ENCODE results near the gene CHST11. TPM values are rescaled to one million over a fixed set of nuclear protein-coding genes. Genes with fewer than 3 reads are reported as not detected.

CHST11 gene
- total and polyA plus RNA-seq, 9 of the 15 experiments (the other 6 are each of a cell fraction or from before 2014, with no cell fraction given), result 2.3 to 38.7 (median 15.0) TPM

GRCh38 chr12:104460041-104460719 lies 3.4 kb downstream of the CHST11 start:
- H4K20me1 ChIP-seq (replicated peaks; ENCODE audit: control insufficient read depth, insufficient read depth, low read length), result no peaks in the 10 kb centered on the region
- peaks cover 84% of the 10 kb centered on the region for H3K79me2 ChIP-seq (ENCODE audit: control insufficient read depth, insufficient read depth, low read length)
- intact Hi-C loops (cut with micrococcal nuclease) (no loop called here), in situ Hi-C loops (cut with MboI) (no loop called here)
- H3K9me1 ChIP-seq (ENCODE audit: control insufficient read depth, insufficient read depth, low read length), result no peaks in the 10 kb centered on the region
- WGBS (ENCODE audit: insufficient coverage, low coverage, missing lambda C conversion rate), result 47% methylated on average over 7 of the region's 10 CpGs
- FAIRE-seq (no peak), ATAC-seq (no peak), DNase-seq (ENCODE audit: extremely low read depth in 1 of 4, low spot score in 3 of 4) (no peak)
- TF ChIP-seq, protein P1, sequence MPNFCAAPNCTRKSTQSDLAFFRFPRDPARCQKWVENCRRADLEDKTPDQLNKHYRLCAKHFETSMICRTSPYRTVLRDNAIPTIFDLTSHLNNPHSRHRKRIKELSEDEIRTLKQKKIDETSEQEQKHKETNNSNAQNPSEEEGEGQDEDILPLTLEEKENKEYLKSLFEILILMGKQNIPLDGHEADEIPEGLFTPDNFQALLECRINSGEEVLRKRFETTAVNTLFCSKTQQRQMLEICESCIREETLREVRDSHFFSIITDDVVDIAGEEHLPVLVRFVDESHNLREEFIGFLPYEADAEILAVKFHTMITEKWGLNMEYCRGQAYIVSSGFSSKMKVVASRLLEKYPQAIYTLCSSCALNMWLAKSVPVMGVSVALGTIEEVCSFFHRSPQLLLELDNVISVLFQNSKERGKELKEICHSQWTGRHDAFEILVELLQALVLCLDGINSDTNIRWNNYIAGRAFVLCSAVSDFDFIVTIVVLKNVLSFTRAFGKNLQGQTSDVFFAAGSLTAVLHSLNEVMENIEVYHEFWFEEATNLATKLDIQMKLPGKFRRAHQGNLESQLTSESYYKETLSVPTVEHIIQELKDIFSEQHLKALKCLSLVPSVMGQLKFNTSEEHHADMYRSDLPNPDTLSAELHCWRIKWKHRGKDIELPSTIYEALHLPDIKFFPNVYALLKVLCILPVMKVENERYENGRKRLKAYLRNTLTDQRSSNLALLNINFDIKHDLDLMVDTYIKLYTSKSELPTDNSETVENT (CRISPR knock-in tag; IDR thresholded peaks at IDR 0.05), result no peak
- TF ChIP-seq RBBP5 (IDR thresholded peaks at IDR 0.05; ENCODE audit: borderline replicate concordance, insufficient read depth, low read length, poor library complexity, severe bottlenecking), result peak; percentile 21
- H2AFZ ChIP-seq (ENCODE audit: low read depth, low read length), result no peak overlapping the region
- peak overlapping the region; percentile 69 to 73; a peak in 3 of 4 replicates for H3K9ac ChIP-seq (ENCODE audit: insufficient read depth in 1 of 2, low read depth in 2 of 2, low read length in 2 of 2)
- no peaks in the 10 kb centered on the region for H3K9me3 ChIP-seq (replicated peaks; ENCODE audit: control insufficient read depth, insufficient read depth, low read depth, low read length)
- H3K4me2 ChIP-seq (ENCODE audit: insufficient read depth, low read length), result peak overlapping the region; percentile 98
- H3K4me1 ChIP-seq (replicated peaks in 1 of 2; ENCODE audit: control insufficient read depth in 2 of 2, insufficient read depth in 2 of 2, low read length in 2 of 2), result peaks cover 49 to 58% of the 10 kb centered on the region in 2 experiments
- BruUV-seq (replicated peaks), result no TSS peak
- peak overlapping the region; percentile 81 for H3K27ac ChIP-seq (ENCODE audit: extremely low read depth, low read depth, low read length)
- peaks cover 10% of the 10 kb centered on the region; the same call in 2 of the 3 replicates for H3K36me3 ChIP-seq (ENCODE audit: control insufficient read depth, insufficient read depth, low read length)
- H3K27me3 ChIP-seq (ENCODE audit: control insufficient read depth in 2 of 2, insufficient read depth in 2 of 2, low read length in 2 of 2), result no peaks in the 10 kb centered on the region
- H3K4me3 ChIP-seq, result peak overlapping the region; percentile 97; the same call in 1 of the 2 replicates
- POLR2A ChIA-PET, result interaction anchor here (0.8 to 4.2 kb wide), 7 partner anchors 12 to 168 kb away, joined by 3 to 19 read pairs (median 4); no protein-coding TSS in a partner anchor
- CTCF ChIA-PET (ENCODE audit: low intra/inter-chr PET ratio), result interaction anchor here (0.6 kb wide), 1 partner anchor 53 kb away, joined by 3 read pairs; no protein-coding TSS in a partner anchor
